ENCODE results near the gene S100PBP. TPM values are rescaled to one million over a fixed set of nuclear protein-coding genes. Genes with fewer than 3 reads are reported as not detected.

Gene S100PBP
- total RNA-seq, 1 experiment from 2014 or later: 50.1 TPM

GRCh38 chr1:32872192-32872460 is 54.7 kb downstream of the S100PBP start:
- no peaks in the 10 kb centered on the region for H3K79me1 ChIP-seq (ENCODE audit: insufficient read depth, low read depth, low read length, poor library complexity, severe bottlenecking)
- no peak overlapping the region for H4K91ac ChIP-seq (ENCODE audit: insufficient read length, low read depth, low read length)
- peaks cover 4% of the 10 kb centered on the region for H3K23me2 ChIP-seq (ENCODE audit: insufficient read length, low read depth, low read length, poor library complexity, severe bottlenecking)
- peak overlapping the region; percentile 11 for H3K4me2 ChIP-seq (ENCODE audit: insufficient read depth, insufficient read length, low read length)
- H3K27me3 ChIP-seq (ENCODE audit: insufficient read depth, low read length): peaks cover 21% of the 10 kb centered on the region; the same call in 1 of the 2 replicates
- no peak overlapping the region for H3K9ac ChIP-seq (ENCODE audit: extremely low read depth, insufficient read length, low read length)
- H3K27ac ChIP-seq (ENCODE audit: insufficient read length, low read depth, low read length): no peak overlapping the region
- Mint-ChIP-seq H3K36me3 (ENCODE audit: insufficient read depth in 1 of 3, low read depth in 3 of 3) (peaks cover 0 to 8% (median 0%) of the 10 kb centered on the region in 3 experiments; a peak in 6 of 7 replicates), H3K27ac (no peak overlapping the region), H3K9me3 (no peaks in the 10 kb centered on the region), H3K27me3 (ENCODE audit: low read depth) (peaks cover 45% of the 10 kb centered on the region), H3K4me3 (peak overlapping the region; percentile 66 to 82; a peak in 1 of 5 replicates), H3K4me1 (peaks cover 43 to 53% of the 10 kb centered on the region in 2 experiments)
- H3K9me3 ChIP-seq (ENCODE audit: control insufficient read depth, low read depth, low read length): no peaks in the 10 kb centered on the region
- no peak for TF ChIP-seq CTCF (conservative IDR thresholded peaks at IDR 0.05)
- no peak overlapping the region for H3K4ac ChIP-seq (ENCODE audit: low read depth, low read length)
- H2BK15ac ChIP-seq (ENCODE audit: low read depth, low read length): no peak overlapping the region
- no peak overlapping the region for H2BK5ac ChIP-seq (ENCODE audit: insufficient read length, low read length)
- no peak overlapping the region for H4K8ac ChIP-seq (replicated peaks; ENCODE audit: insufficient read length, low read depth, low read length)
- no peak for DNase-seq
- H3K14ac ChIP-seq (ENCODE audit: insufficient read depth, low read length): no peak overlapping the region
- no peak overlapping the region for H2BK120ac ChIP-seq (ENCODE audit: low read depth, low read length, poor library complexity, severe bottlenecking)
- no peak overlapping the region for H4K5ac ChIP-seq (ENCODE audit: insufficient read length, low read depth, low read length)
- H2BK20ac ChIP-seq (ENCODE audit: low read depth, low read length, poor library complexity, severe bottlenecking): no peak overlapping the region
- H3K56ac ChIP-seq (ENCODE audit: insufficient read length, low read depth, low read length): no peak overlapping the region
- no peak overlapping the region for H3K23ac ChIP-seq (ENCODE audit: insufficient read length, low read depth, low read length)
- H3K4me1 ChIP-seq (ENCODE audit: insufficient read depth, low read length): peaks cover 5% of the 10 kb centered on the region; the same call in 1 of the 2 replicates
- no peaks in the 10 kb centered on the region for H4K20me1 ChIP-seq (ENCODE audit: control insufficient read depth, insufficient read depth, insufficient read length)
- no peak overlapping the region for H2BK12ac ChIP-seq (ENCODE audit: insufficient read length, low read depth, low read length)
- WGBS (ENCODE audit: extremely low coverage, insufficient read length, low lambda C conversion rate): no CpG with 5 or more reads among the region's 7 CpGs
- H2AK5ac ChIP-seq (ENCODE audit: insufficient read length, low read length): no peak overlapping the region
- H3T11ph ChIP-seq (ENCODE audit: low read length): no peak overlapping the region
- no peaks in the 10 kb centered on the region for H3K79me2 ChIP-seq (ENCODE audit: insufficient read depth, low read length)
- H2AFZ ChIP-seq (ENCODE audit: low read length): no peak overlapping the region
- no peak overlapping the region for H3K18ac ChIP-seq (ENCODE audit: insufficient read length, low read depth, low read length)
